Ramos (cell line): ENCODE measurements around the gene SULT2B1.

ENCODE experiments used
- in situ Hi-C: fragments of 300-500 bp; cut with MboI; formaldehyde crosslinking; loops from one replicate; pipeline ENCODE4 v1.14.3; 2022; ENCODE audit warnings: low sequenced_read_pairs; ENCODE audit not compliant: unreplicated experiment

Gene SULT2B1

DNA sequence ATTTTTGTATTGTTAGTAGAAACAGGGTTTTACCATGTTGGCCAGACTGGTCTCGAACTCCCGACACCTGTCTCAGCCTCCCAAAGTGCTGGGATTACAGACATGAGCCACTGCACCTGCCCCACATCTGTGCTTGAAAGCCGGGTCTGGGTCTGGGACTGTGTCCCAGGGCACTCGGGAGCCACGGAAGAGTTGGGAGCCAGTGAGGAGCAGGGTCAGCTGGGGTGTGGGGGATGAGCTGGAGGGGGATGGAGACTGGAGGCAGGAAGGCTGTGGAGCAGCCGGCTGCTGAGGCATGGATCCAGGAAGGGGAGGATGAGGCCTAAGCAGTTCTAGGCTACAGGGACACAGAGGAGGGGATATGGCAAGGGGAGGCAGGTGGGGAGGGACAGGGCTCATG lies 43.9 kb downstream of the SULT2B1 start:
- in situ Hi-C loops, result no loop called here

DNA sequence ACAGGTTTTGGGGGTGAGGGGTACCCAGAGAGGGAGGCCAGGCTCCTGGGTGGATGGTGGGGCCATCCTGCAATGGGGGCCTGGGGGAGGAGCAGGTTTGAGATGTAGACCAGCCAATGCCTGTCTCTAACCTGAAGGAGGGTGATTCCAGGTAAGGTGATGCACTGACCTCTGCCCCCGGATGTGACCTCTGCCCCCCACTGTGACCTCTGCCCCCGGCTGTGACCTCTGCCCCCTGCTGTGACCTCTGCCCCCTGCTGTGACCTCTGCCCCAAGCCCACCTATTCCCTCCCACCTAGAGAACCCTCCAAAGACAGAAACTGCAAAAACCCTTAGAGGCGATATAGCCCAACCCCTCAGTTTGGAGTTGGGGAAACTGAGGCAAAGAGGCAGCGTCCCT lies 44.3 kb downstream of the SULT2B1 start:
- in situ Hi-C loops, result no loop called here

DNA sequence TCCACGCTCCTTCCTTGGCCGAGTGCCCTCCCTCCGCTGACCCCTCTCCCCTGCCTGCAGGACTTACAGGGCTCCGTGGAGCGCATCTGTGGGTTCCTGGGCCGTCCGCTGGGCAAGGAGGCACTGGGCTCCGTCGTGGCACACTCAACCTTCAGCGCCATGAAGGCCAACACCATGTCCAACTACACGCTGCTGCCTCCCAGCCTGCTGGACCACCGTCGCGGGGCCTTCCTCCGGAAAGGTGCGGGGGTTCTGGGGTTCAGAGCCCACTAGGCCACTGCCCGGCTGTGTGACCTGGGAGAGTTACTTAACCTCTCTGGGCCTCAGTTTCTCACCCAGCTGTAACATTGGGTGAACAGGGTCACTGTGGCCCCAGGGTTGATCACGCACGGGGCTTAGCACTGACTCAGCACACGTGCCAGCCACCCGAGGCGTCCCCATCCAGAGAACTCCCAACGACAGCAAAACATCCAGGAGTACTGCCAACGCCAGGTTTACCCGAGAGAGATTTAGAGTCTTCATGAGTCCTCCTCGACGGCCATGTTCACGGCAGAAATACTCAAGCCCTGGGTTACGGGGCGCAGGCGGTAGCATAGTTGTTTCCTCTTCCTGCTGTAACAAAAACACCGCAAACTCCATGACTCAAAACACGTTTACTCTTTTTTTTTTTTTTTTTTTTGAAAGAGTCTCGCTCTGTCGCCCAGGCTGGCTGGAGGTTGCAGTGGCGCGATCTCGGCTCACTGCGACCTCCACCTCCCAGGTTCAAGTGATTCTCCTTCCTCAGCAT lies 44.9 kb downstream of the SULT2B1 start:
- in situ Hi-C loops, result no loop called here

GRCh38 chr19:48598996-48599700 lies 47.2 kb downstream of the SULT2B1 start:
- in situ Hi-C loops, result no loop called here

DNA sequence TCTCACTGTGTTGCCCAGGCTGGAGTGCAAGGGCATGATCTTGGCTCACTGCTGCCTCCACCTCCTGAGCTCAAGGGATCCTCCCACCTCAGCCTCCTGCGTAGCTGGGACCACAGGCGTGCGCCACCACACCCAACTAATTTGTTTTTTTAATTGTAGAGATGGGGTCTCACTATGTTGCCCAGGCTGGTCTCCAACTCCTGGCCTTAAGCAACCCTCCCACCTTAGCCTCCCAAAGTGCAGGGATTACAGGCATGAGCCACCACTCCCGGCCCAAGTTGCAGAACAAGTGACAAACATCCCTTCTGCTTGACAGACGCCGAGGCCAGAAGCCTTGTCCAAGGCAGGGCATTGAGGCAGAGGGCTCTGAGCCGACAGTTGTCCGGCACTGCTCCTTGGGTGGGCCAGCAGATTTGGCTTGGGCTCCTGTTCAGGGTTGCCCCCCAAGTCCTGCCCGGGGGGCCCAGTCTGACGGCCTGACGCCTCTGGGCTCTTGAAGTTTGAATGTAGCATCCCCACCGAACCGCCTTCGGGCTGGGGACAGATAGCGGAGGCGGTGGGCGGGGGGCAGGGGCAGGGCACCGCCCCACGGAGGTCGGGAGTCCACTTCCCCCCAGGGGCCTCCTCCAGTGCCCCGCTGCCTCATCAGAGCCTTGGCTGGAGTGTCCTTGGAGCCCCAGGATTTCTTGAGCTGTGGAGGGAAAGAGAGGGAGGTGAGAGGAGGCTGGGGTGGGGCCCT lies 48.9 kb downstream of the SULT2B1 start:
- in situ Hi-C loops, result no loop called here

- in situ Hi-C loops, result no loop called here
Measured at GRCh38 chr19:48603001-48603400, 51.0 kb downstream of the SULT2B1 start.

DNA sequence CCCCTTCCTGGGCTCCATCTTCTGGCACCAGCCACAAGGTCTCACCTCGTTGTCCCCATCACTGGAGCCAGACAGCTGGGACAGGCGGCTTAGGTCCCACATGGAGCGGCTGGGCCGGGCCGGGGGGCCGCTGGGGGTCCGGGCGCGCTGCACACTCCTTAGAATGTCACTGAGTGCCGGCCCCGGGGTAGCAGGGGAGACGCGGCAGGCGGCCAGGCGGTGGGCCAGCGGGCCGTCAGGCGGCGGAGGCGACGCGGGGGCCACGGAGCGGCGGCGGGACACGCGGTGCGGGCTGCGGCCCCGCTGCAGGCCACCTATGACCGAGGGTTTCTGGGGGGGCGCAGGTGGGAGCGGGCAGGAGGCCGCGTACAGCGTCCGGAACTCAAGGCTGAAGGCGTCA lies 51.5 kb downstream of the SULT2B1 start:
- in situ Hi-C loops, result no loop called here

- in situ Hi-C loops, result no loop called here
Measured at GRCh38 chr19:48603850-48604249, 51.9 kb downstream of the SULT2B1 start.

DNA sequence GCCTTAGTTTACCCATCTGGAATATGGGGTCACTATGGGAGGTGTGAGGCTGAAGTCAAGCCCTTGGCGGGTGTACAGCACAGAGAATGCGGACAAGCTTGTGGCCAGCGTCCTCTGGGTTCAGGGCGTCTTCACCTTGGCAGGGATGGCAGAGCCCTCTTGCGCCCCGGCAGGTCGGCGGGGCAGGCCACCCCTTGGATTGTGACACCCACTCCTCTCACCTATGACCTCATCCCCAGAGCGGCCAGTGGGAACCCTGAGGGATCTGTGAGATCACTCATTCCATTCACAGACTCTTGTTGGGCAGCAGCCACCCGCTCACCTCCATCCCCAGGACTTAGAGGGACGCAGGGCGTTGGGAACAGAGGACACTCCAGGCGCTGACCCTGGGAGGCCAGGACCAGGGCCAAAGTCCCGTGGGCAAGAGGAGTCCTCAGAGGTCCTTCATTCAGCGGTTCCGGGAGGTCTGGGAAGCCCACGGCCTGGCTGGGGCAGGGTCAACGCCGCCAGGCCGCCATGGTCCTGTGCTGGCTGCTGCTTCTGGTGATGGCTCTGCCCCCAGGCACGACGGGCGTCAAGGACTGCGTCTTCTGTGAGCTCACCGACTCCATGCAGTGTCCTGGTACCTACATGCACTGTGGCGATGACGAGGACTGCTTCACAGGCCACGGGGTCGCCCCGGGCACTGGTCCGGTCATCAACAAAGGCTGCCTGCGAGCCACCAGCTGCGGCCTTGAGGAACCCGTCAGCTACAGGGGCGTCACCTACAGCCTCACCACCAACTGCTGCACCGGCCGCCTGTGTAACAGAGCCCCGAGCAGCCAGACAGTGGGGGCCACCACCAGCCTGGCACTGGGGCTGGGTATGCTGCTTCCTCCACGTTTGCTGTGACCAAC lies 54.7 kb downstream of the SULT2B1 start, which contains the start of gene SPACA4:
TSS of gene SPACA4 (plus strand) at position 280 of the 896 bp plus-strand sequence. CDS start at position 517, 237 bp downstream.
- in situ Hi-C loops, result no loop called here

DNA sequence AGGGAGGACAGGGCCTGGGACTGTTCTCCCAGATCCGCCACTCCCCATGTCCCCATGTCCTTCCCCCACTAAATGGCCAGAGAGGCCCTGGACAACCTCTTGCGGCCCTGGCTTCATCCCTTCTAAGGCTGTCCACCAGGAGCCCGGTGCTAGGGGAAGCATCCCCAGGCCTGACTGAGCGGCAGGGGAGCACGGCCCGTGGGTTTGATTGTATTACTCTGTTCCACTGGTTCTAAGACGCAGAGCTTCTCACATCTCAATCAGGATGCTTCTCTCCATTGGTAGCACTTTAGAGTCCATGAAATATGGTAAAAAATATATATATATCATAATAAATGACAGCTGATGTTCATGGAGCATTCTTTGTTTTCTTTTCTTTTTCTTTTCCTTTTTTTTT lies 55.4 kb downstream of the SULT2B1 start:
- in situ Hi-C loops, result no loop called here

DNA sequence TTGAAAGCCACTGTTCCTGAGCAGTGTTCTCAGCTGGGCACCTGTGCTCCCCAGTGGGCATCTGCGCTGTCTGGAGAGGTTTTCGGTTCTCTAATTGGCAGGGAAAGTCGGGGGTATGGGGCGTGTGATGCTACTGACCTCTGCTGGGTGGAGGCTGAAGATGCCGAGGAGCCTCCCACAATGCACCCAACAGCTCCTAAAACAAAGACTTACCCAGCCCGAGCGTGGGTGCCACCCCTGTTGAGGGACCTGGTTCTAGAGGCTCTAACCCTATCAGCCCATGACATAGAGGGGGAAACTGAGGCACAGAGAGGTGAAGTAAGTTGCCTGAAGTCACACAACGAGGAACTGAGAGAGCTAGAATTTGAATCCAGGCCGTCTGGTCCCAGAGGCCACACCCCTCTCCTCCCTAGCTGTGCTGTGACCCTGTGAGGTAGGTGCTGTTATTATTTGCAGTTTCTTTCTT lies 56.9 kb downstream of the SULT2B1 start:
- in situ Hi-C loops, result no loop called here

DNA sequence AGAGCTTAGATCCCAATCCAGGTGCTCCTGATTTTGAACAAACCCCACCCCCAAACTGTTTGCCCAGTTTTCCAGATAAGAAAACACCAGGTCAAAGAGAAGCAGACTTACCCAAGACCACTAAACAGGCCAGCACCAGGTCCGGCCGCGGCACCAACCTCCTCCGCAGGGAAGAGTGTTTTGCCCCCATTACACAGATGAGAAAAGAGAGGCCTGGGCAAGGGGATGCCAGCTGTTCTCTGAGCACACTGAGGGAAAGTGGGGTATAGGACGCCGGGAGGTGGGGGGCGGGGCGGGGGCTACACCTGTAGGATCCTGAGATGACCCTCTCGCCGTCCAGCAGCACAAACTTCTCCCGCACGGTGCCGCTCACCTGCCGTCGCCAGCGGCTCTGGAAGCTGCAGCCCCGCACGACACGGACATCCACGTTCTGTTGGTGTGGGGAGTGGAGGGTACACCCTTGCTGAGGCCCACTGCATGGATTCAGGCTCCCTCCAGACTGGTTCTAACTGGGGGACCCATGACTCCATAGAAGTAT lies 57.7 kb downstream of the SULT2B1 start:
- in situ Hi-C loops, result no loop called here

DNA sequence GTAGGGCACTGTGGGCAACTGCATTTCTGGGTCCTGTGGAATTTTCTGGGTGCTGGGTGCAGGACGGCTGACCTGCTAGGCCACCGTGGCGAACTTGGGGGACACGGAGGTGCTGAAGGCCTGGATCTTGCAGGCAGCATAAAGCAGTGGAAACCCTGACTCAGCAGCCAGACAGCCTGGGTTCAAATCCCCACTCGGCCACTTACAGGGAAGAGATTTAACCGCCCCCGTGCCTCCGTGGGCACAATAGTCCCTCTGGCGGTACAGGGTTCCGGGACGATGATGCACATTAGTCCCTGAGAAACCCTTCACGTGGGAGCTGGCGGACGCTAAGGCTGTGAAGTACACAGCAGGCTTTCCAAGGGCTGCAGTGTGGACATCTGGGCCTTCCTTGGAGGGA lies 59.9 kb downstream of the SULT2B1 start:
- in situ Hi-C loops, result no loop called here

GRCh38 chr19:48613024-48613851 lies 61.3 kb downstream of the SULT2B1 start:
- in situ Hi-C loops, result no loop called here

DNA sequence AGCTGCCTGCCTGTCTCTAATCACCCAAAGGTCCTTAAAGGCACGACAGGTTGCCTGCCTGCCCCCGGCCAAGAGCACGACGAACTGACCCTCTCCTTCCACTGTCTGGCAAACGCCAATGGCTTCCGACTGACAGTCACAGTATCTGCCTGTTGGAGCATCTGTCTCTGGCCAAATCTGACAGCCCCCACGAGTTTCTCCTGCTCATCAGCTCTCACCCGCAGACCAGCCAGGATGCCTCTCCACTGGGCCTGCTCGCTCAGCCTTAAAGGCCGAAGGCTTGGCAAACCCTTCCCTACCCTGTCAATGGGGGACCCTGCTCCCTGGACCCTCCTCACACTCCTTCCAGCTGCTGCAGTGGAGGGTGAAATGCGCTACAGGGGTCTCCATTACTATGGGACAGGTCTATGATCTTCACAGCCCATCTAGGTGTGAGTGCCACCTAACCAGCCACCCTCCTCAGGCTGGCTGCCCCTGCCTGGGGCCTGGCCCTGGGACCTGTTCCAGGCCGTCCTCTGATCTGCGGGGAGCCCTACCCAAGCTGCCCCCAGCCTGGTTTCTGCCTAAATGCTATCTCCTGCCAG lies 62.0 kb downstream of the SULT2B1 start:
- in situ Hi-C loops, result no loop called here

DNA sequence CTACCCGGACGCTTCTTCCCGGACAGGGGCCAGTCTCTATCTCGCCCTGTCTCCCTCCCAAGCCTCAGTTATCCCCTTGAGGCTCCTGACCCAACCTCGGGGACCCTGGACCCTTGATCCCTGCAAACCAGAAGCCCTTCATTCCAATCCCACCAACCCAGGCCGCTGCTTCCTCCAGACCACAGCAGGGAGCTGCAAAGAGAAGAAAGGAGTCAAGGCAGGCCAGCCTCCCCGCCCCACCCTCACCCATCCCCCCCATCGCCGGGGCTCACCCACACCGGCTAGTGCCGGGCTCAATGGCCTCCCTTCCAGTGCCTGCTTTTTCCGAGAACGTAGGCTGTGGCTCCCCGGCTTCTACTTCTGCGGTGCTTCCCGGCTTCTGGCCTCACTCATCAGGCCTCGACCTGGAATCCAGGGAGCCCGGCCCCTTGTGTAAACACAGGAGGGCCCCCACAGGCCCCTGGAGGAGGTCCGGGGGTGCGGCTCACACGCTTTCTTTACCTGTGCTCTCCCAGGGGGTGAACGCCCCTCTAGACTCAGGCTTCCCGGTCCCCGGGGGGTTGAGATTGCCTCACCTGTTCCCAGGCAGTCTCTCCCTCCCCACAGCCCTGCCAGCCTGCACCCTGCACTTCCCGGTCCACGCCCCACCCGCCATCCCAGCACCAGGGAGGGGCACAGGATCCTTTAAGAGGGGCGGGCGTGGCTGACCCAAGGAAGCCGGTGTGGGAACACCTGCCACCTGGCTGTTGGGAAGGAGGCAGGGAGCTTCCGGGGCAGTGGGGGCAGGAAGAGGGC lies 62.7 kb downstream of the SULT2B1 start, which contains the start of gene FAM83E:
TSS of gene FAM83E (minus strand) at position 641 of the 795 bp plus-strand sequence. CDS start 1,704 bp downstream, outside the sequence.
- in situ Hi-C loops, result no loop called here

- in situ Hi-C loops, result no loop called here
Measured at GRCh38 chr19:48615231-48616040, 63.5 kb downstream of the SULT2B1 start.
